K562 (cell line): ENCODE results near the gene ZNF268. TPM values are rescaled to one million over a fixed set of nuclear protein-coding genes. Genes with fewer than 3 reads are reported as not detected.

Source experiments
- ADNP ChIP-seq: fragments of 200-800 bp; sonication (Bioruptor generic); IDR thresholded peaks from 2 replicates; pipeline ENCODE4 v1.6.1; 2016; ENCODE audit warnings: missing genetic modification characterization, missing compliant biosample characterization
- ARID1B ChIP-seq: fragments of 450-650 bp; IDR thresholded peaks from 2 replicates; pipeline ENCODE4 v1.6.1; 2016; ENCODE audit warnings: antibody characterized with exemption, mild to moderate bottlenecking, inconsistent platforms
- ARNT ChIP-seq, 2 experiments: fragments of 450-650 bp; IDR thresholded peaks; 2 replicates each; pipeline ENCODE4 v1.6.1; 2016; ENCODE audit warnings: mild to moderate bottlenecking in 1 of 2
- PHB ChIP-seq: fragments of 250-450 bp; sonication (Bioruptor Pico); IDR thresholded peaks from 2 replicates; pipeline ENCODE4 v1.5.0; 2021
- REST ChIP-seq, 2 experiments: fragments of 450-650 bp; formaldehyde crosslinking in 1 of 2; IDR thresholded peaks; 2 replicates each; pipeline versions ENCODE4 v1.4.0 to v1.6.1; 2014 to 2020; ENCODE audit warnings: mild to moderate bottlenecking in 2 of 2, borderline replicate concordance in 1 of 2, low read depth in 1 of 2
- SFPQ ChIP-seq: fragments of 200-400 bp; formaldehyde crosslinking; IDR thresholded peaks from 2 replicates; pipeline ENCODE4 v1.6.1; 2017; ENCODE audit warnings: mild to moderate bottlenecking, low read depth, low read length, moderate library complexity
- UBTF ChIP-seq, 2 experiments: IDR thresholded peaks; 2 replicates each; pipeline ENCODE4 v1.6.1; 2012; ENCODE audit warnings: improper control_type of control experiment in 2 of 2, low read depth in 2 of 2, low read length in 2 of 2, borderline replicate concordance in 1 of 2
- ZBTB43 ChIP-seq: sonication (generic); formaldehyde crosslinking; IDR thresholded peaks from 2 replicates; pipeline ENCODE4 v1.8.0; 2023; ENCODE audit warnings: mild to moderate bottlenecking, missing genetic modification reagents
- ZNF395 ChIP-seq: fragments of 200-800 bp; sonication (Bioruptor generic); IDR thresholded peaks from 2 replicates; pipeline ENCODE4 v1.6.1; 2017; ENCODE audit warnings: missing genetic modification characterization, missing compliant biosample characterization
- polyA plus RNA-seq, 8 experiments: library from polyadenylated mRNA; depleted of rRNA in 4 of 8; stranded (reverse) in 5 of 8; unstranded in 3 of 8; fragments of >200 nt; fragmentation: Nextera tagmentation in 2 of 8; fragmentation: Illumina TruSeq in 1 of 8; extraction: Ambion mirVana in 2 of 8; extraction: Trizol in 1 of 8; gene quantifications; 2 replicates each; pipeline versions ENCODE4 v1.2.1 to v1.2.3, GENCODE V29; 2011 to 2014; ENCODE audit warnings: inconsistent platforms in 1 of 8, missing spikeins in 1 of 8
- total RNA-seq, 7 experiments: library from RNA; depleted of rRNA in 6 of 7; stranded (reverse); fragments of >200 nt in 6 of 7; fragmentation: Illumina TruSeq in 2 of 7; extraction: Trizol in 2 of 7; gene quantifications; 2 replicates each; pipeline versions ENCODE4 v1.2.1 to v1.2.3, GENCODE V29; 2011 to 2021; ENCODE audit warnings: low replicate concordance in 1 of 7

ZNF268 gene
- total and polyA plus RNA-seq, 9 of the 15 experiments (the other 6 are each of a cell fraction or from before 2014, with no cell fraction given), result 4.8 to 12.0 (median 7.7) TPM

GRCh38 chr12:133181238-133181959 lies at the start of gene ZNF268 (continued):
- TF ChIP-seq UBTF (IDR thresholded peaks at IDR 0.05; ENCODE audit: borderline replicate concordance in 1 of 2, low read depth in 2 of 2, low read length in 2 of 2) (no peak), ZBTB43 (no peak), ZNF395 (peak; percentile 54; the same call in 1 of the 2 replicates), ADNP (peak; percentile 78), ARID1B (no peak), REST (IDR thresholded peaks at IDR 0.05; ENCODE audit: borderline replicate concordance) (peak; percentile 44; the same call in 1 of the 2 replicates), REST (CRISPR knock-in tag; IDR thresholded peaks at IDR 0.05; ENCODE audit: low read depth) (no peak), SFPQ (no peak), PHB (CRISPR knock-in tag) (no peak), ARNT (IDR thresholded peaks at IDR 0.05) (no peak)
